Measurements from ENCODE around the gene PTPRM. TPM values are rescaled to one million over a fixed set of nuclear protein-coding genes. Genes with fewer than 3 reads are reported as not detected.

Gene PTPRM
- total and polyA plus RNA-seq, 9 donors, result 61.7 to 91.5 (median 66.4) TPM

GRCh38 chr18:8368512-8369217, 801.5 kb downstream of the PTPRM start:
- no peak overlapping the region for H3K4me3 ChIP-seq (ENCODE audit: low read length)
- no peaks in the 10 kb centered on the region for H3K9me3 ChIP-seq (replicated peaks; ENCODE audit: control insufficient read depth, low read depth, low read length)
- no peak overlapping the region for H3K27ac ChIP-seq (ENCODE audit: low read length)
- DNase-seq, result no peak
- 66% methylated on average over 3 of the region's 4 CpGs for WGBS (ENCODE audit: insufficient coverage)
- H3K36me3 ChIP-seq (ENCODE audit: control insufficient read depth, insufficient read depth, low read length), result no peaks in the 10 kb centered on the region
- peaks cover 14% of the 10 kb centered on the region for H3K4me1 ChIP-seq (ENCODE audit: control insufficient read depth, insufficient read depth, low read length)
- peaks cover 13% of the 10 kb centered on the region for H3K27me3 ChIP-seq (ENCODE audit: control insufficient read depth, insufficient read depth, low read length)

GRCh38 chr18:8373486-8373885, 806.4 kb downstream of the PTPRM start:
- Histone ChIP-seq H3K4me3 (ENCODE audit: low read length) (no peak overlapping the region), H3K9me3 (replicated peaks; ENCODE audit: control insufficient read depth, low read depth, low read length) (no peaks in the 10 kb centered on the region), H3K27ac (ENCODE audit: low read length) (no peak overlapping the region), H3K4me1 (ENCODE audit: control insufficient read depth, insufficient read depth, low read length) (no peaks in the 10 kb centered on the region), H3K27me3 (ENCODE audit: control insufficient read depth, insufficient read depth, low read length) (no peaks in the 10 kb centered on the region), H3K36me3 (ENCODE audit: control insufficient read depth, insufficient read depth, low read length) (peaks cover 8% of the 10 kb centered on the region)
- 89% methylated on average over 3 of the region's 5 CpGs for WGBS (ENCODE audit: insufficient coverage)
- DNase-seq, result no peak

GRCh38 chr18:8374676-8375075, 807.6 kb downstream of the PTPRM start:
- Histone ChIP-seq H3K9me3 (replicated peaks; ENCODE audit: control insufficient read depth, low read depth, low read length) (no peaks in the 10 kb centered on the region), H3K27me3 (ENCODE audit: control insufficient read depth, insufficient read depth, low read length) (no peaks in the 10 kb centered on the region), H3K27ac (ENCODE audit: low read length) (no peak overlapping the region), H3K4me3 (ENCODE audit: low read length) (no peak overlapping the region), H3K4me1 (ENCODE audit: control insufficient read depth, insufficient read depth, low read length) (no peaks in the 10 kb centered on the region), H3K36me3 (ENCODE audit: control insufficient read depth, insufficient read depth, low read length) (peaks cover 14% of the 10 kb centered on the region)
- DNase-seq, result no peak
- WGBS (ENCODE audit: insufficient coverage), result no CpG with 5 or more reads among the region's 4 CpGs

- no CpG with 5 or more reads among the region's 3 CpGs for WGBS (ENCODE audit: insufficient coverage)
- peaks cover 16% of the 10 kb centered on the region for H3K36me3 ChIP-seq (ENCODE audit: control insufficient read depth, insufficient read depth, low read length)
- no peak overlapping the region for H3K27ac ChIP-seq (ENCODE audit: low read length)
- H3K4me3 ChIP-seq (ENCODE audit: low read length), result no peak overlapping the region
- no peaks in the 10 kb centered on the region for H3K9me3 ChIP-seq (replicated peaks; ENCODE audit: control insufficient read depth, low read depth, low read length)
- H3K27me3 ChIP-seq (ENCODE audit: control insufficient read depth, insufficient read depth, low read length), result no peaks in the 10 kb centered on the region
- no peaks in the 10 kb centered on the region for H3K4me1 ChIP-seq (ENCODE audit: control insufficient read depth, insufficient read depth, low read length)
- no peak for DNase-seq
Measured at GRCh38 chr18:8375249-8375648, 808.1 kb downstream of the PTPRM start.

GRCh38 chr18:8376113-8376512, 809.0 kb downstream of the PTPRM start:
- DNase-seq, result no peak
- peaks cover 19% of the 10 kb centered on the region for H3K36me3 ChIP-seq (ENCODE audit: control insufficient read depth, insufficient read depth, low read length)
- H3K4me3 ChIP-seq (ENCODE audit: low read length), result no peak overlapping the region
- WGBS (ENCODE audit: insufficient coverage), result 94% methylated on average over 5 of the region's 7 CpGs
- no peak overlapping the region for H3K27ac ChIP-seq (ENCODE audit: low read length)
- no peaks in the 10 kb centered on the region for H3K27me3 ChIP-seq (ENCODE audit: control insufficient read depth, insufficient read depth, low read length)
- no peaks in the 10 kb centered on the region for H3K9me3 ChIP-seq (replicated peaks; ENCODE audit: control insufficient read depth, low read depth, low read length)
- no peaks in the 10 kb centered on the region for H3K4me1 ChIP-seq (ENCODE audit: control insufficient read depth, insufficient read depth, low read length)

GRCh38 chr18:8379187-8379941, 812.2 kb downstream of the PTPRM start:
- DNase-seq, result no peak
- Histone ChIP-seq H3K4me3 (ENCODE audit: low read length) (no peak overlapping the region), H3K27me3 (ENCODE audit: control insufficient read depth, insufficient read depth, low read length) (no peaks in the 10 kb centered on the region), H3K36me3 (ENCODE audit: control insufficient read depth, insufficient read depth, low read length) (peaks cover 19% of the 10 kb centered on the region), H3K27ac (ENCODE audit: low read length) (no peak overlapping the region), H3K9me3 (replicated peaks; ENCODE audit: control insufficient read depth, low read depth, low read length) (no peaks in the 10 kb centered on the region), H3K4me1 (ENCODE audit: control insufficient read depth, insufficient read depth, low read length) (peaks cover 2% of the 10 kb centered on the region)
- 93% methylated on average over 5 of the region's 19 CpGs for WGBS (ENCODE audit: insufficient coverage)

GRCh38 chr18:8380006-8380405, 812.9 kb downstream of the PTPRM start:
- H3K9me3 ChIP-seq (replicated peaks; ENCODE audit: control insufficient read depth, low read depth, low read length), result no peaks in the 10 kb centered on the region
- H3K36me3 ChIP-seq (ENCODE audit: control insufficient read depth, insufficient read depth, low read length), result peaks cover 23% of the 10 kb centered on the region

GRCh38 chr18:8380926-8381325, 813.8 kb downstream of the PTPRM start:
- H3K36me3 ChIP-seq (ENCODE audit: control insufficient read depth, insufficient read depth, low read length), result peaks cover 27% of the 10 kb centered on the region
- no peaks in the 10 kb centered on the region for H3K9me3 ChIP-seq (replicated peaks; ENCODE audit: control insufficient read depth, low read depth, low read length)
- no peak overlapping the region for H3K27ac ChIP-seq (ENCODE audit: low read length)
- DNase-seq, result no peak
- no peaks in the 10 kb centered on the region for H3K27me3 ChIP-seq (ENCODE audit: control insufficient read depth, insufficient read depth, low read length)
- peaks cover 2% of the 10 kb centered on the region for H3K4me1 ChIP-seq (ENCODE audit: control insufficient read depth, insufficient read depth, low read length)
- no peak overlapping the region for H3K4me3 ChIP-seq (ENCODE audit: low read length)
- WGBS (ENCODE audit: insufficient coverage), result no CpG with 5 or more reads among the region's 2 CpGs

More at GRCh38 chr18:8380006-8380405, 812.9 kb downstream of the PTPRM start:
- Histone ChIP-seq H3K4me1 (ENCODE audit: control insufficient read depth, insufficient read depth, low read length) (peaks cover 2% of the 10 kb centered on the region), H3K27ac (ENCODE audit: low read length) (no peak overlapping the region), H3K4me3 (ENCODE audit: low read length) (no peak overlapping the region), H3K27me3 (ENCODE audit: control insufficient read depth, insufficient read depth, low read length) (no peaks in the 10 kb centered on the region)
- 92% methylated on average over 1 of the region's 2 CpGs for WGBS (ENCODE audit: insufficient coverage)
- no peak for DNase-seq

- no peak overlapping the region for H3K4me3 ChIP-seq (ENCODE audit: low read length)
- H3K9me3 ChIP-seq (replicated peaks; ENCODE audit: control insufficient read depth, low read depth, low read length), result no peaks in the 10 kb centered on the region
- 19% methylated on average over 2 of the region's 9 CpGs for WGBS (ENCODE audit: insufficient coverage)
- peaks cover 2% of the 10 kb centered on the region for H3K4me1 ChIP-seq (ENCODE audit: control insufficient read depth, insufficient read depth, low read length)
- H3K27me3 ChIP-seq (ENCODE audit: control insufficient read depth, insufficient read depth, low read length), result no peaks in the 10 kb centered on the region
- peak; percentile 75 for DNase-seq
- H3K27ac ChIP-seq (ENCODE audit: low read length), result no peak overlapping the region
- H3K36me3 ChIP-seq (ENCODE audit: control insufficient read depth, insufficient read depth, low read length), result peaks cover 30% of the 10 kb centered on the region
Measured at GRCh38 chr18:8381821-8382459, 814.8 kb downstream of the PTPRM start.

GRCh38 chr18:8385400-8385799, 818.3 kb downstream of the PTPRM start:
- Histone ChIP-seq H3K9me3 (replicated peaks; ENCODE audit: control insufficient read depth, low read depth, low read length) (no peaks in the 10 kb centered on the region), H3K27me3 (ENCODE audit: control insufficient read depth, insufficient read depth, low read length) (no peaks in the 10 kb centered on the region), H3K27ac (ENCODE audit: low read length) (no peak overlapping the region), H3K36me3 (ENCODE audit: control insufficient read depth, insufficient read depth, low read length) (peaks cover 38% of the 10 kb centered on the region), H3K4me3 (ENCODE audit: low read length) (no peak overlapping the region), H3K4me1 (ENCODE audit: control insufficient read depth, insufficient read depth, low read length) (peaks cover 2% of the 10 kb centered on the region)
- 93% methylated on average over 4 of the region's 4 CpGs for WGBS (ENCODE audit: insufficient coverage)
- DNase-seq, result no peak

Data from muscle of leg (tissue), 11 donors.